DMS53 (cell line): ENCODE results near the gene SETD7.
A peak's percentile ranks its signal among the peaks of the same experiment; 100 is the strongest.
"Not testable (repeated sequence)": the region's sequence is repeated elsewhere in the genome, so short reads cannot be mapped to it uniquely, and the experiment has no call there.

Experiments
- DNase-seq: peaks from one replicate; lab custom pipeline; 2025; lab: John Stamatoyannopoulos, UW

SETD7 gene

GRCh38 chr4:139468756-139469155 lies 87.3 kb downstream of the SETD7 start:
- not testable (repeated sequence) for DNase-seq

- peak; percentile 6 for DNase-seq
These were observed 90.1 kb downstream of the SETD7 start for GRCh38 chr4:139465922-139466321.

GRCh38 chr4:139464512-139464911 lies 91.5 kb downstream of the SETD7 start:
- DNase-seq, result not testable (repeated sequence)

GRCh38 chr4:139461022-139461628 lies 94.9 kb downstream of the SETD7 start:
- DNase-seq, result peak; percentile 4

- DNase-seq, result no peak
These were observed 95.5 kb downstream of the SETD7 start for GRCh38 chr4:139460565-139460964.

- DNase-seq, result peak; percentile 5
These were observed 97.0 kb downstream of the SETD7 start for GRCh38 chr4:139458999-139459398.

- DNase-seq, result no peak
These were observed 97.5 kb downstream of the SETD7 start for GRCh38 chr4:139458543-139458942.

- no peak for DNase-seq
These were observed 98.7 kb downstream of the SETD7 start for GRCh38 chr4:139457318-139457717.

GRCh38 chr4:139455126-139455538 lies 100.9 kb downstream of the SETD7 start:
- no peak for DNase-seq

GRCh38 chr4:139454111-139455045 lies 101.6 kb downstream of the SETD7 start, which contains the start of gene RAB33B:
Gene RAB33B (plus strand): TSS chr4:139454121. CDS start chr4:139454196, 75 bp downstream.
- peak; percentile 72 for DNase-seq

- DNase-seq, result peak; percentile 97
These were observed 102.5 kb downstream of the SETD7 start for GRCh38 chr4:139453371-139454110.

- peak; percentile 89 for DNase-seq
These were observed 103.0 kb downstream of the SETD7 start for GRCh38 chr4:139453041-139453370.

- DNase-seq, result no peak
These were observed 104.0 kb downstream of the SETD7 start for GRCh38 chr4:139451997-139452396.

- no peak for DNase-seq
These were observed 105.4 kb downstream of the SETD7 start for GRCh38 chr4:139450586-139450985.

- not testable (repeated sequence) for DNase-seq
These were observed 108.9 kb downstream of the SETD7 start for GRCh38 chr4:139447078-139447477.
